K562 (cell line): ENCODE data around the gene NUDT5. TPM values are rescaled to one million over a fixed set of nuclear protein-coding genes. Genes with fewer than 3 reads are reported as not detected.

Experiments used
- BCL6 ChIP-seq: fragments of 250-450 bp; sonication (Bioruptor Pico); IDR thresholded peaks from 2 replicates; pipeline ENCODE4 v1.4.0; 2020
- CEBPB ChIP-seq: fragments of 450-650 bp; IDR thresholded peaks from 2 replicates; pipeline ENCODE4 v1.6.1; 2016; ENCODE audit warnings: missing genetic modification characterization, missing compliant biosample characterization
- CHCHD3 ChIP-seq: fragments of 250-450 bp; sonication (Bioruptor Pico); IDR thresholded peaks from 2 replicates; pipeline ENCODE4 v2.1.2; 2022; ENCODE audit warnings: mild to moderate bottlenecking
- CHD2 ChIP-seq: IDR thresholded peaks from 2 replicates; pipeline ENCODE4 v1.6.1; 2011; ENCODE audit warnings: low read depth, low read length
- E4F1 ChIP-seq: fragments of 250-450 bp; sonication (Bioruptor Pico); IDR thresholded peaks from 2 replicates; pipeline ENCODE4 v1.5.0; 2021; ENCODE audit warnings: mild to moderate bottlenecking, borderline replicate concordance
- FOXK1 ChIP-seq: sonication (generic); formaldehyde crosslinking; IDR thresholded peaks from 2 replicates; pipeline ENCODE4 v1.8.0; 2022; ENCODE audit warnings: missing genetic modification reagents, mild to moderate bottlenecking, borderline replicate concordance
- FOXM1 ChIP-seq, 2 experiments: fragments of 450-650 bp in 1 of 2; sonication (generic) in 1 of 2; formaldehyde crosslinking in 1 of 2; IDR thresholded peaks; 2 replicates each; pipeline versions ENCODE4 v1.6.1 to v1.9.0; 2017 to 2022; ENCODE audit warnings: low read depth in 2 of 2, mild to moderate bottlenecking in 2 of 2, missing genetic modification reagents in 1 of 2, moderate library complexity in 1 of 2
- JUND ChIP-seq, 2 experiments: IDR thresholded peaks; 2 replicates in 1 of 2; 3 replicates in 1 of 2; pipeline ENCODE4 v1.6.1; 2011; ENCODE audit warnings: borderline replicate concordance in 2 of 2, low read depth in 2 of 2, low read length in 2 of 2, improper control_type of control experiment in 1 of 2, missing biosample characterization in 1 of 2, missing genetic modification characterization in 1 of 2, missing genetic modification reagents in 1 of 2
- L3MBTL2 ChIP-seq: fragments of 450-650 bp; IDR thresholded peaks from 2 replicates; pipeline ENCODE4 v1.6.1; 2016; ENCODE audit warnings: mild to moderate bottlenecking, moderate library complexity
- PTRF ChIP-seq: fragments of 450-650 bp; IDR thresholded peaks from 2 replicates; pipeline ENCODE4 v1.6.1; 2016; ENCODE audit warnings: mild to moderate bottlenecking, missing genetic modification characterization, missing compliant biosample characterization
- PYGO2 ChIP-seq: fragments of 450-650 bp; IDR thresholded peaks from 2 replicates; pipeline ENCODE4 v1.6.1; 2016; ENCODE audit warnings: mild to moderate bottlenecking, missing genetic modification characterization, moderate library complexity, missing compliant biosample characterization
- RBBP5 ChIP-seq: fragments of 200-600 bp; sonication (generic); IDR thresholded peaks from 2 replicates; pipeline ENCODE4 v1.6.1; 2012; ENCODE audit warnings: borderline replicate concordance, mild to moderate bottlenecking, low read length, control low read depth, inconsistent platforms; ENCODE audit not compliant: insufficient read depth, poor library complexity, severe bottlenecking
- RBFOX2 ChIP-seq: fragments of 200-400 bp; formaldehyde crosslinking; IDR thresholded peaks from 2 replicates; pipeline ENCODE4 v1.6.1; 2017; ENCODE audit warnings: low read depth, mild to moderate bottlenecking, low read length, moderate library complexity
- RBM22 ChIP-seq: fragments of 200-400 bp; formaldehyde crosslinking; IDR thresholded peaks from 2 replicates; pipeline ENCODE4 v1.6.1; 2018; ENCODE audit warnings: low read length, low read depth; ENCODE audit not compliant: poor library complexity, severe bottlenecking
- RFX1 ChIP-seq: fragments of 450-650 bp; IDR thresholded peaks from 2 replicates; pipeline ENCODE4 v1.6.1; 2016; ENCODE audit warnings: mild to moderate bottlenecking, moderate library complexity
- SIN3A ChIP-seq, 2 experiments: fragments of 150-350 bp in 1 of 2; IDR thresholded peaks; 2 replicates each; pipeline ENCODE4 v1.6.1; 2011 to 2016; ENCODE audit warnings: borderline replicate concordance in 2 of 2, low read depth in 2 of 2, low read length in 2 of 2, mild to moderate bottlenecking in 2 of 2, moderate library complexity in 2 of 2; ENCODE audit not compliant: control insufficient read depth in 1 of 2
- TAF7 ChIP-seq: fragments of 450-650 bp; IDR thresholded peaks from 2 replicates; pipeline ENCODE4 v1.6.1; 2016; ENCODE audit warnings: missing genetic modification characterization, missing compliant biosample characterization
- TEAD4 ChIP-seq, 2 experiments: sonication (generic) in 1 of 2; formaldehyde crosslinking in 1 of 2; IDR thresholded peaks; 2 replicates each; pipeline versions ENCODE4 v1.6.1 to v1.8.0; 2012 to 2022; ENCODE audit warnings: borderline replicate concordance in 1 of 2, inconsistent platforms in 1 of 2, low read length in 1 of 2, mild to moderate bottlenecking in 1 of 2, missing genetic modification reagents in 1 of 2
- ZNF644 ChIP-seq: fragments of 200-800 bp; sonication (Bioruptor generic); IDR thresholded peaks from 2 replicates; pipeline ENCODE4 v1.6.1; 2016; ENCODE audit warnings: low read depth, missing genetic modification characterization, missing compliant biosample characterization
- ZZZ3 ChIP-seq: fragments of 450-650 bp; IDR thresholded peaks from 2 replicates; pipeline ENCODE4 v1.6.1; 2016; ENCODE audit warnings: antibody characterized with exemption, mild to moderate bottlenecking, moderate library complexity
- polyA plus RNA-seq, 8 experiments: library from polyadenylated mRNA; depleted of rRNA in 4 of 8; stranded (reverse) in 5 of 8; unstranded in 3 of 8; fragments of >200 nt; fragmentation: Nextera tagmentation in 2 of 8; fragmentation: Illumina TruSeq in 1 of 8; extraction: Ambion mirVana in 2 of 8; extraction: Trizol in 1 of 8; gene quantifications; 2 replicates each; pipeline versions ENCODE4 v1.2.1 to v1.2.3, GENCODE V29; 2011 to 2014; ENCODE audit warnings: inconsistent platforms in 1 of 8, missing spikeins in 1 of 8
- total RNA-seq, 7 experiments: library from RNA; depleted of rRNA in 6 of 7; stranded (reverse); fragments of >200 nt in 6 of 7; fragmentation: Illumina TruSeq in 2 of 7; extraction: Trizol in 2 of 7; gene quantifications; 2 replicates each; pipeline versions ENCODE4 v1.2.1 to v1.2.3, GENCODE V29; 2011 to 2021; ENCODE audit warnings: low replicate concordance in 1 of 7
- TF ChIP-seq, protein P1 (sequence below): fragments of 200-800 bp; sonication (Bioruptor generic); IDR thresholded peaks from 2 replicates; pipeline ENCODE4 v1.6.1; 2017; ENCODE audit warnings: missing genetic modification characterization, missing compliant biosample characterization

Gene NUDT5
- total and polyA plus RNA-seq, 9 of the 15 experiments (the other 6 are each of a cell fraction or from before 2014, with no cell fraction given) = 87.7 to 422 (median 186) TPM

- TF ChIP-seq E4F1 (no peak), ZNF644 (tag) (no peak), RBFOX2 (peak; percentile 83), SIN3A (IDR thresholded peaks at IDR 0.05; ENCODE audit: borderline replicate concordance in 2 of 2, control insufficient read depth in 1 of 2, low read depth in 2 of 2, low read length in 2 of 2) (peak; percentile 19 to 43; a peak in 2 of 4 replicates), CHCHD3 (CRISPR knock-in tag) (no peak), FOXK1 (CRISPR knock-in tag) (no peak), RBM22 (no peak), PTRF (no peak), ZZZ3 (no peak), TEAD4 (IDR thresholded peaks at IDR 0.05; ENCODE audit: low read length) (no peak), TEAD4 (CRISPR knock-in tag; IDR thresholded peaks at IDR 0.05; ENCODE audit: borderline replicate concordance) (no peak), CEBPB (no peak), L3MBTL2 (peak; percentile 77; the same call in 1 of the 2 replicates), BCL6 (no peak), JUND (IDR thresholded peaks at IDR 0.05; ENCODE audit: borderline replicate concordance, low read depth, low read length) (no peak), JUND (tag; IDR thresholded peaks at IDR 0.05; ENCODE audit: borderline replicate concordance, low read depth, low read length) (no peak; the same call in 2 of the 3 replicates), PYGO2 (tag) (no peak), RBBP5 (peak; percentile 79), RFX1 (peak; percentile 78), FOXM1 (IDR thresholded peaks at IDR 0.05; ENCODE audit: low read depth) (no peak), FOXM1 (CRISPR knock-in tag; IDR thresholded peaks at IDR 0.05; ENCODE audit: low read depth) (no peak), TAF7 (0 out of 2 replicates have a peak, but pooled peaks have one; percentile 40), CHD2 (no peak)
- TF ChIP-seq, protein P1, sequence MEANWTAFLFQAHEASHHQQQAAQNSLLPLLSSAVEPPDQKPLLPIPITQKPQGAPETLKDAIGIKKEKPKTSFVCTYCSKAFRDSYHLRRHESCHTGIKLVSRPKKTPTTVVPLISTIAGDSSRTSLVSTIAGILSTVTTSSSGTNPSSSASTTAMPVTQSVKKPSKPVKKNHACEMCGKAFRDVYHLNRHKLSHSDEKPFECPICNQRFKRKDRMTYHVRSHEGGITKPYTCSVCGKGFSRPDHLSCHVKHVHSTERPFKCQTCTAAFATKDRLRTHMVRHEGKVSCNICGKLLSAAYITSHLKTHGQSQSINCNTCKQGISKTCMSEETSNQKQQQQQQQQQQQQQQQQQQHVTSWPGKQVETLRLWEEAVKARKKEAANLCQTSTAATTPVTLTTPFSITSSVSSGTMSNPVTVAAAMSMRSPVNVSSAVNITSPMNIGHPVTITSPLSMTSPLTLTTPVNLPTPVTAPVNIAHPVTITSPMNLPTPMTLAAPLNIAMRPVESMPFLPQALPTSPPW (CRISPR knock-in tag) = peak; percentile 82
Measured at GRCh38 chr10:12129222-12130111, 66.2 kb downstream of the NUDT5 start, which contains the start of gene SEC61A2 (continued).
